Stimulated activated CD4-positive, alpha-beta T cell treated with anti-CD3 and anti-CD28 coated beads, Interleukin-1b, Interleukin-23, amount 100 ng/mL, for 48 hours (primary cell): ENCODE measurements around the gene TMEM130.

Experiments
- DNase-seq: peaks from one replicate; pipeline ENCODE4 v3.0.0-alpha.2; 2020

Gene TMEM130, protein sequence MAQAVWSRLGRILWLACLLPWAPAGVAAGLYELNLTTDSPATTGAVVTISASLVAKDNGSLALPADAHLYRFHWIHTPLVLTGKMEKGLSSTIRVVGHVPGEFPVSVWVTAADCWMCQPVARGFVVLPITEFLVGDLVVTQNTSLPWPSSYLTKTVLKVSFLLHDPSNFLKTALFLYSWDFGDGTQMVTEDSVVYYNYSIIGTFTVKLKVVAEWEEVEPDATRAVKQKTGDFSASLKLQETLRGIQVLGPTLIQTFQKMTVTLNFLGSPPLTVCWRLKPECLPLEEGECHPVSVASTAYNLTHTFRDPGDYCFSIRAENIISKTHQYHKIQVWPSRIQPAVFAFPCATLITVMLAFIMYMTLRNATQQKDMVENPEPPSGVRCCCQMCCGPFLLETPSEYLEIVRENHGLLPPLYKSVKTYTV

DNA sequence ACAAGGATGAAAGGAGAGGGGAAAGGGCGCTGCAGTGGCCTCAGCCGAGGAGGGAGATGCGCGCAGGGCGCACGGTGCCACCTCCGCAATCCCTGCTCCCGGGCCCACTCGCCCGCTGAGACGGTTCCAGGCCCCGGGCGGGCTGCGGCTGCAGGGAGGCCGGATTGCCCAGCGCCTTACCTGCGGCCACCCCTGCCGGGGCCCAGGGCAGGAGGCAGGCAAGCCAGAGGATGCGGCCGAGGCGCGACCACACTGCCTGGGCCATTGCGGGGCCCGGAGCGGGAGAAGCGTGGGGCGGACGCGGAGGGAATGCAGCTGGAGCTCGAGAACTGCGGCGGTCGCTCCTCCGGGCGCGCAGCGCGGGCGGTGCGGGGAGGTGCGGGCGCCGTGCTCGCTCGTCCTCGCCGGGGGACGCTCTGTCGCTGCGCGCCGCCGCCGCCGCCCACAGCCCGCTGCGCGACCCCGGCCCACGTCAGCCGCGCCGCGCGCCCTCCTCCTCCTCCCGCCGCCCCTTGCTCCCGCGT, at the start of gene TMEM130:
Gene TMEM130 (minus strand): TSS at position 418 of the 524 bp plus-strand sequence. CDS start 153 bp downstream, at position 265.
- no peak for DNase-seq

DNA sequence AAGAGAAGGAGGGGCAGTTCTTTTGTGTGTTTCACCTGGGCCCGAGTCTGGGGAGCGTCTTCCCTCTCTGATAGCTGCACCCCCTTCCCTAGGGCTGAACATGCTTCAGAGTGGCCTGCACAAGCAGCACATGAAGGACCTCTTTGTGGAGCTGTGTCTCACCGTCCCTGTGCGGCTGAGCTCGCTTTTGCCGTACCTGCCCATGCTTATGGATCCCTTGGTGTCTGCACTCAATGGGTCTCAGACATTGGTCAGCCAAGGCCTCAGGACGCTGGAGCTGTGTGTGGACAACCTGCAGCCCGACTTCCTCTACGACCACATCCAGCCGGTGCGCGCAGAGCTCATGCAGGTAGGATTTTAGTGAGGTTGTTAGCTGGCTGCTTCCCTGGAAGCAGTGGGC, 47.5 kb upstream of the TMEM130 start:
- no peak for DNase-seq

DNA sequence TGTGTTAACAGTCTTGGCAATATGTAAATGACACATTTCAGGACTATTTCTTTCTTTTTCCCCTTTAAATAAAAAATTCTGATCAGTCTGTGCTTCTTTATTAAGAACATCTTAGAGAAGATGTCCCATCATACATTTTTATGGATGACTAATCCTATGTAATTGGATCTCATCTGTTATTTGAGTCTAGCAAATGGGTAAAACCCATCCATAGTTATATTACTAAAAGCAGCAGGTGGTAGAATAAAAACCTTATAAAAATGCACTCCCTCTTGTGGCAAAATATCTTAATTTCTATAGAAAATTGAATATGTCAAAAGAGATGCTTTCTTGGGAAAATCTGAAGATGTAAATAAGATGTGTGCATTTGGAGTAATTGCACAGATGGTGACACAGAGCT, 43.8 kb upstream of the TMEM130 start:
- no peak for DNase-seq

DNA sequence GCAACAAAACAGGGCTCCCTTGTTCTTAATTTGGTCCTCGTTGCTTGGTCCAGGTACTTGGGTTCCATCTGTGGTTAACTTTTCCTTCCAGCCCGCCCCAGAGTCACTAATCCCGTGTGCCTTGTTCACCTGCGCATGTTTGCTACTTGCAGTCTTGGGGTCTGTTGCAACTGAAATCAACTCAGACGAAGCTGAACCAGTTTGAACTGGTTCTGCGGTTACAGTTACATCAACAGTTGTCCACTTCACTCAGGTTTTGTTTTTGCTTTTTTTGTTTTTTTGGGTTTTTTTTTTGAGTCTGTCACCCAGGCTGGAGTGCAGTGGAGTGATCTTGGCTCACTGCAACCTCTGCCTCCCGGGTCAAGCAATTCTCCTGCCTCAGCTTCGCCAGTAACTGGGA, 43.2 kb upstream of the TMEM130 start:
- no peak for DNase-seq

DNA sequence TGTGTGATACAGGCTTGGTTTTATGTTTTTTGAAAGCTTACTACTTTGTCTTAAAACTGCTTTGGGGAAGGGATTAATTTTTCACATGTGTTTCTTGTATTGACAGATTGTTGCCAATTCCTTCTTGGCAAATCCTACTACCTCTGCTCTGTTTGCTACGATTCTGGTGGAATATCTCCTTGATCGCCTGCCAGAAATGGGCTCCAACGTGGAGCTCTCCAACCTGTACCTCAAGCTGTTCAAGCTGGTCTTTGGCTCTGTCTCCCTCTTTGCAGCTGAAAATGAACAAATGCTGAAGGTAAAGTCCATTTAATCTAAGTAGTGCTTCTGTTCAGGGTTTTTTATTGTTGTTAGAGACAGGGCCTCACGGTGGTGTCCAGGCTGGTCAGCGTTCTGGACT, 42.1 kb upstream of the TMEM130 start:
- no peak for DNase-seq

DNA sequence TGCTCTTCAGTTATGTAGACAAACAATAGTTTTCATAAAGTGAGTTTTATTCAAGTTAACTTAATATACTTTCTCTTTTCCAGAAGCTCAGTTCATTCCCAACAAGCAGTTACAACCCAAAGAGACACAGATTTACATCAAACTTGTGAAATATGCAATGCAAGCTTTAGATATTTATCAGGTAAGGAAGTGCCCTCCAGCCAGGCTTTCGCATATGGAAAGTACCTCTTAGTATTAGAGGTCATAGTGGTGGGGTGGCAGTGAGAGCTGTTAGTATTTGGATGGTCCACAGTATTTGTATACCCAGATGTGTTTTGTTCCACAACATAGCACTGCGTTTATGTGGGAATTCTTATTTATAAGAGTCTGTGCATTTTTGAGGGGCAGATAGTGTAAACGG, 40.6 kb upstream of the TMEM130 start:
- no peak for DNase-seq

DNA sequence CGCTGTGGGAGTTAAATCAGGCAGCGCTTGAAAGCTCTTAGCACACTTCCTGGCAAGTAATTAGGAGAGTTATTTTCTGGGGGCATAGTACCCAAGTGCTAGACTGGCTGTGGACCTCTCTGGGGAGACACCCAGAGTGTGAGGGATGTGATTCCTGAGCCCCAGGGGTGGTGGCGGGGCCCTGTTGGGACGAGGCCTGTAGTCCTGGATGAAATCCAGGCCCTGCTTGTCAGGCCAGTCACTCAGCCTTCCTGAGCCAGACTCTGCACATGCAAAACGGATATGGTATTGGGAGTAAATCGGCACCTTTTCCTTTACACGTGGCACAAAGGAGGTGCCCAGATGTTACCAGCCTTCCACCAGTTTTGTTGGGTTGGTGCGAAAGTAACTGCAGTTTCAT, 39.7 kb upstream of the TMEM130 start:
- DNase-seq, result no peak

DNA sequence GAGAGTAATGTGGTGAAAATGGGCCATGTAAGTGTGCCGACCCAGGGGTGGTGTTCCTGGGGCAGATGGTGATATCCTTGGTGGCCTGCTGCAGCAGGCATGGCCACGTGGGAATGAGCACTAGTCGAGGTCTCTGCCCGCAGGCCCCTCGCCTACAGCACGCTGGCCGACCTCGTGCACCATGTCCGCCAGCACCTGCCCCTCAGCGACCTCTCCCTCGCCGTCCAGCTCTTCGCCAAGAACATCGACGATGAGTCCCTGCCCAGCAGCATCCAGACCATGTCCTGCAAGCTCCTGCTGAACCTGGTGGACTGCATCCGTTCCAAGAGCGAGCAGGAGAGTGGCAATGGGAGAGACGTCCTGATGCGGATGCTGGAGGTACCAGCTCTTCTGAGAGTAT, 38.8 kb upstream of the TMEM130 start:
- DNase-seq, result no peak

DNA sequence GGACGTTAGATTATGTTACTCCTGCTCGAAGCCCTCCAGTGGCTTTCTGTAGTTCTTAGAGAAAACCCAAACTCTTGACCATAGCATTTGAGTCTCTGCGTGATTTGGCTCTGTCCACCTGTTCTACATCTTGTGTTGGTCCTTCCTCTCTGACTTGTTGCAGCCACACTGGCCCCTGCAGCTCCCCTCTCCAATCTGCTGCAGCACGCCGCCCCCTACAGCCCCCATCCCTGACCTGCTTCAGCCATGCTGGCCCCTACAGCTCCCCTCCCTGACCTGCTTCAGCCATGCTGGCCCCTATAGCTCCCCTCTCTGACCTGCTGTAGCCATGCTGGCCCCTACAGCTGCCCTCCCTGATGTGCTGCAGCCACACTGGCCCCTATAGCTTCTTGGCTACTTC, 37.8 kb upstream of the TMEM130 start:
- DNase-seq, result no peak

DNA sequence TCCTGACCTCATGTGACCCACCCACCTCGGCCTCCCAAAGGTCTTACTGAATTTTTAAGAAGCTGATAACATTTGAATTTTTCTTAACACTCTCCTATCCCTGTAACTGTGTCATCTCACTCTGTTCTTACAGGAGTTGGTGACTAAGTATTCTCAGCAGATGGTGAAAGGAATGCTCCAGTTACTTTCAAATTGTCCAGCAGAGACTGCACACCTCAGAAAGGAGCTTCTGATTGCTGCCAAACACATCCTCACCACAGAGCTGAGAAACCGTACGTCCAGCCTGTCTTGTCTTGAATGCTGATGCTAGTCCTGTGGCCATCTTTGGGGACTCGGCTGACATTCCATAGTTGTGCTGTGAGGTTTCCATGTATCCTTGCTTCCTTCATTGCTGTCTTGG, 33.4 kb upstream of the TMEM130 start:
- no peak for DNase-seq

DNA sequence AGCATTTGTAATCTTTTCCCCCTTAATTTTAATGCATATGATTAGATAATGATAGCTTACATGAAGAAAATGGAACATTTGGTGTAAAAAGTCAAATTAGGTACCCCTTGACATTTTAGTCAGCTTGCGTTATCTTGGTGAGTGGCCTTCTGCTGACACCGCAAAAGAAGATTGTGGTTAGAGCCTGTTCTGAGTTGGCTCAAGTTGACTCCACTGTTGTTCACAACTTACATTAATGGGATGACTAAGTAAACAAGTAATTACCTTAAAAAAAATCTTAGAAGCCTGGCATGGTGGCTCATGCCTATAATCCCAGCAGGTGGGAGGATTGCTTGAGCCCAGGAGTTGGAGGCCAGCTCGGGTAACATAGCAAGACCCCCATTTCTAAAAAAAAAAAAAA, 32.7 kb upstream of the TMEM130 start:
- no peak for DNase-seq

DNA sequence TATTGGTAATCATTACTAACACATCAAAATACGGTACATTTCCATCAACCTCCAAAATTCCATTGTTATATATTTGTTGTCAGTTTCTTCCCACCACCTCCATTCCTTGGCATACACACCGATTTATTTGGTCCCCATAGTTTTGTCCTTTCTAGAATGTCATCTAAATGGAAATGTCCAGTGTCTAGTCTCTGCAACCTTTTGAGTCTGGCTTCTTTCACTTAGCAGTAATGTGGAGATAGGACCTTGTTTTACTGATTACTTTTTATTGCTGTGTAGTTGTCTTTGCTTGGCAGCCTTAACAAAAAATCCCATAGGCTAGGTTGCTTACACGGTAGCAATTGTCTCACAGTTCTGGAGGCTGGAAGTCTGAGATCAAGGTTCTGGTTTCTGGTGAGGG, 31.0 kb upstream of the TMEM130 start:
- DNase-seq, result no peak

DNA sequence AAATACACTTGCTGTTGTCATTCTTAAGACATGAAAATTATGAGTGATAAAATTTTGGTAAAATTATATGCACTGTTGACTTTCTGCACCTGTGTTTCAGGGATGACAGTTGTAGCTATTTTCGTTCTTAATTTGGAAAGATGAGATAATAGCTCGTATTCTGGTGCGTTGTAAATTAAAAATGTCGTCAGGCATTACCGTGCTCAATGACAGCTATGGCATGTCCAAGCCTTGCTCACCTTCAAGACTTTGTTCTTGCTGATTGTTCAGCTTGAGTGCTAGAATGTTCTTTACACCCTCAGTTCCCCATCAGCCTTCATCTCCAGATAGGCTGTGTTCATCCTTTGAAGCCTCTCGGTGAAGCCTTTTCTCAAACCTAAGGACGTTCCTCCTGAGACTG, 30.0 kb upstream of the TMEM130 start:
- DNase-seq, result no peak

DNA sequence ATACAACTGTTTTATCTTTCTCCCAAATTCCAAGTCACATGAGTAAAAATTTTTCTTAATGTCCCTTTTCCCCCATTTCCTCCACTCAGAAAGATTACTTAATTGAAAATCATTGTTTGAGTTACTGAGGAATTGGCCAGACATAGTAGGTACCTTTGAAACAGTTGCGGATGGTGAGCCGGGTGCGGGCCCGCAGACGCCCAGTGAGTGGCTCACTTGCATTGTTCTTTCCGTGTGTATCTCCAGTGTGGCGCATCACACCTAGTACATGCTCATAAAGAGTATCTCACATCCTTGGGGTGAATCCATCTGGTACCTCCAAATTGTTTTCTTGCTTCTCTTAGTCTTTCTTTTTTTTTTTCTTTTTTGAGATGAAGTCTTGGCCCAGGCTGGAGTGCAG, 22.8 kb upstream of the TMEM130 start:
- DNase-seq, result no peak

DNA sequence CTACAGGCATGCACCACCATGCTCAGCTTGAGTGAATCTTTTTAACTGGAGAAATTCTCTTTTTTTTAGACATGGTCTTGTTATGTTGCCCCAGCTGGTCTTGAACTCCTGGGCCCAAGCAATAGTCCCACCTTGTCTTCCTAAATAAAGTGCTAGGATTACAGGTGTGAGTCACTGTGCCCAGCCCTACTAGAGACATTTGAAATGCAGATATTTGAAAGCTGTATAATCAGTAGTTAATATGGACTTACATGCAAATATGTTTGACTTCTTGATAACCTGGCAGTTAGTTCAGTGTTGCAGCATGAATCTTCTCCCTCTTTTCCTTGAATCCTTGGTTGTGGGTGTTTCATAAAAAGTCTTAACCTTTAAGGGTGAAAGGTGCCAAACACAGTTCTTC, 17.2 kb upstream of the TMEM130 start:
- no peak for DNase-seq

DNA sequence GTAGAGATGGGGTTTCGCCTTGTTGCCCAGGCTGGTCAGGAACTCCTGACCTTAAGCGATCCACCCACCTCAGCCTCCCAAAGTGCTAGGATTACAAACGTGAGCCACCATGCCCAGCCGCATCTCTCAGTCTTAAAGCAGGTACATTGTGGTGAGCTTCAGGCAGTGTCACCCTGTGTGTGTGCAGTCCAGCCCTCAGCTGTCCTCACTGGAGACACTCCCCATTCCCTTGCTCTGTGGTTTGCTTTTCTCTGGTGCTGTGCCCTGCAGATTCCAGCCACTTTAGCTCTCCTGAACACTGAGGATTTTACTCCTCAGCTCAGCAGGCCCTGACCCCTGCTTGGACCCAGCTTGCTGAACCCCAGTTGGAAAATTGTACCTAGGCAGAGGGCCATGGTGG, 14.6 kb upstream of the TMEM130 start:
- no peak for DNase-seq

DNA sequence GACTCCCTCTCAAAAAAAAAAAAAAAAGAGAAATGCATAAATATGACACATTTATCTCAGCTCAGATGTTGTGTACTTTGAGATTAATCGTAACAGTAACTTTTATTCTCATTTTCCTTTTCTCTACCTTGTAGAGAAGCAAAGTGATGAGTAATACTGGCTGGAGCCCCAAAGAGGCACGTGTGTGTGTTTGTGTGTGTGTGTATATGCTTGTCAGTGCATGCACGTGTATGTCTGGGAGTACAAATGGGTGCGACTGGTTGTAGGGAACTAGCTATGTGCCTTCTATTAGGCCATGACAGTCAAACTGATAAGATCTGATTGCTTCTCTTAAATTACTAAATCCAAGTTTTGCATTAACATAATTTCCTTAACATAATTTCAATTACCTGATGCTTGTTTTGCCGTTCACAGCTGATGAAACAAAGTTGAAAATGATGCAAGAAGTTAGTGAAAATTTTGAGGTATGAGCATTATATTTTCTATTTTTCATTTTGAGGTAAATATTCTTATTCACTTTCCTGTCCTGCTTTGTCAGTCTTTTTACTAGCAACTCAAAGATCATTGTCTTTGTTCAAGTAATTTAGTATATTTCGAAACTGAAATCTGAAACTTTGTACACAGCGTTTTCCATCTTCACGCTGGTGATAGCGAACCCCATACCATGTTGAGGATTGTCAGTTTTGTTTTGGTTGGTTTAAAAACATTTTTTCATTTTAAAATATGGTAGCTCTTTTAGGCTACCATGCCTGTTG, 11.9 kb upstream of the TMEM130 start:
- DNase-seq, result peak; percentile 25

DNA sequence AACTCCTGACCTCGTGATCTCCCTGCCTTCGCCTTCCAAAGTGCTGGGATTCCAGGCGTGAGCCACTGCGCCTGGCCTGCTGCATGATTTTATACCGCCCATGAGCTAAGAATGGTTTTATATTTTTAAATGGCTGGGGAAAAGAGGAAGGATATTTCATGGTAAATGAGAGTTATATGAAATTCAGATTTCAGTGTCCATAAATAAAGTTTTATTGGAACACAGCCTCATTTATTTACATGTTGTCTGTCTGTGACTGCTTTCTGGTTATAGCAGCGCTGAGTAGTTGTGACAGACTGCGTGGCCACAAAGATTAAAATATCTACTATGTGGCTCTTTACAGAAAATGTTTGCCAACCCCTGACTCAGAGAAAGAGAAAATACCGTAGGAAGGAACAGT, 10.7 kb upstream of the TMEM130 start:
- DNase-seq, result no peak

DNA sequence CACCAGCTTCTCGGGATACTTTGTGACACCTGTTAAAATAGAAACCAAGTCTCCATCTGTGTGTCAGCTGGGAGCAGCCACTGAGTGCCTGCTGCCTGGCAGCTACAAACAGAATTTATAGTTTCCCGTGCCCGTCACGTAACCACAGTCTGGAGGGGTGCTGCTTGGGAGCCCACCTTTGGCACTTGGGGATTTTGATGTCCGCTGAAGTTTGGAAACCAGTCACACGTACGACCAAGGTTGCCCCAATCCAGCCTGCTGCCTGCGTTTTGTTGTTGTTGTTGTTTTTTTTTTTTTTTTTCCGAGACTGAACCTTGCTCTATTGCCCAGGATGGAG, 10.1 kb upstream of the TMEM130 start:
- DNase-seq, result no peak

DNA sequence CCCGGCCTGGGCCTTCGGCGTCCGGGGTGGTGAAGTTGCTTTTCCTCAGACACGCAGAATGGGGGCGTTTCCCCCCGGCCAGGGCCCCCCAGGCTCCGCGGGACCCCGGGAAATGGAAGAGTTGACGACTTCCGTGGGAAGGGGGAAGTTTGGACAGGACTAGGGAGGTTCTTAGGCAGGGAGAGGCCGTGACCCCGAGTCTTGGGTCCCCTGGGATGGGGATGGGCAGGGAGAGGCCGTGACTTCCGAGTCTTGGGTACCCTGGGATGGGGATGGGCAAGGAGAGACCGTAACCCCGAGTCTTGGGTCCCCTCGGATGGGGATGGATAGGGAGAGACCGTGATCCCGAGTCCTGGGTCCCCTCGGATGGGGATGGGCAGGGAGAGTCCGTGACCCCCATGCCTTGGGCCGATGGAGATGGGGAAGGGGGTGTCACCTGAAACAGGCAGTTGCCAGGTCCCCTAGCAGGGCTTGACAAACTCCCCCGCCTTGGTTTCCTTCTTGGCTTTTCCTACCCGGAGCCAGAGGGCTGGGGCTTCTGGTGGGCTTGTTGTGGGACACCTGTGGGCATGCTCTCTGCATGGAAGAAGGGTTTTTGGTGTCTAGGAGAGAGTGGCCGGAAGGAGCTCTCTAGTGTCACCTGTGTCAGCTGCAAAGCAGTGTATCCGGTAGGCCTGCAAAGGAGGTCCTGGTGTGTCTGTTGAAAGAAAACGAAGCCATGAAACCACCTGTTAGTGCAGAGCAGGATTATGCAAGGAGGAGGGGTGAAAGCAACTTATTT, 9.6 kb upstream of the TMEM130 start:
- peak; percentile 73 for DNase-seq

DNA sequence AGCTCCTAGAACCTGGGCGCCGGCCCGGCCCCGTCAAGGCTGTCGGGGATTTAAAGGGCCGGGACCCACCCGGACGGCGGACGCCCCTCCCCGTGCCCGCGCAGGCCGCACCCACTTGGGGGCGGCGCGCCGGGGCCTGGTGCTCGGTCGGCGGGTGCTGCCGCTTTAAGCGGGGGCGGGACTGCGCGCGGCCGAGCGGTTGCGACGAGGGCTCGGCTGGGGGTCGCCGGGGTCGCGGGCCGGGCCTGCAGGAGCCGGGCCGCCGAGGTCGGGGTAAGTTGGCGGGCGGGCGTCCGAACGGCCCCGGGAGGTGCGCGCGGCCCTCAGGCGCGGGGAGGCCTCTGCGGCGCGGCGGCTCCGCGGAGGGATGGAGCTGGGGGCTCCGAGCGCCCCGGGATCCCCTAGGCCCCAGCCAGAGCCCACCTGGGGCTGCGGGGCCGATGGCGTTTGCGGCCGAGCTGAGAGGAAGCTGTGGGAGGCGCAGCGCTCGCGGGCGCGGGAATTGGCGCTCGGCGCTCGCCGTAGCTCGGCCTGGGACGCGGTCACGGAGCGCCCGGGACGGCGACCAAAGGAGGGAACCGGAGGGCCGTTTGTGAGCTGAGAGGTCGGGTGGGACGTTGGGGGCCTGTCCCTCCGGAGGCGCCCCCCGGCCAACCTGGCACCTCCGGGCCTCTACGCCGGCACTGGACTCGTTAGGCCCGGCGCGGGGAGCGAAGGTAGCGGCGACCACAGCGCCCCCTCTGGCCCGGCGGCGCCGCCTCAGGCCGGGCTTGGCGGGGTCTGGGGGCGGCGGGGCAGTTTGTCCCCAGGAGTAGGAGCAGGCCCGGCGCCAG, 8.8 kb upstream of the TMEM130 start, which contains the start of gene TRRAP:
Gene TRRAP (plus strand): TSS at position 168 of the 833 bp plus-strand sequence. CDS start 2,619 bp downstream, outside the sequence.
- DNase-seq, result peak; percentile 79

DNA sequence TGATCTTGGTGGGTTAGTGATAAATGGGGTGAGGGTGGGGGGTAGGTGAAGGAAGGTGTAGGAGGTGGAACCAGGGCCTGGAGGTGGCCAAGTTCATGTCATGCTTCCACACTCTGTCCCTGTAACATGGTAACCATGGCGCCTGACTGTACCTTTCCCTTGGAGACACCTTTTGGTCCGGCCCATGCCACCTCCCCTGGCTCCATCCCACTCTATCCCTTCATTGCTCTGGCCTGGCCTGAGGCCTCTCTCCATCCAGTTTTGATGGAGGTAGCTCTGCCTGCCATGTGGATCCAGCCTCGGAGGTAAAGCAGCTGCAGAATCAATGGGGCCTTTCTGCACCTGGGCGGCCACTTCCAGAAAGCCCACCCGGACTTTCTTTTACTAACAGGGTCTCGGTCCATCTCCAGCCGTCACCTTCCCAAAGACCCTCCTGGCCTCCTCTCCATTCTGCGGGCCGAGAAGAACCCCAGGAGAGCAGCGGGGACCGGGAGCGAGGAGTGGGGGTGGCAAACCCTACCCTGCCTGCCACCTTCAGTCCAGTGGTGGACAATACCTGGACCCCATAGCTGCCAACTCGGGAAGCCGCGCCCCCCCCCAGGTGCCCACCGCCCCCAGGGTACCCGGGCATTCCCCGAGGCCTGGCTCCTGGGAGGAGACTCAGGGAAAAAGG, 8.0 kb upstream of the TMEM130 start:
- no peak for DNase-seq
